HepG2 (cell line): Measurements from ENCODE around the gene JTB. TPM values are rescaled to one million over a fixed set of nuclear protein-coding genes. Genes with fewer than 3 reads are reported as not detected.

Source experiments
- ASH2L ChIP-seq: fragments of 300-600, 200-600 bp; sonication (generic); IDR thresholded peaks from 2 replicates; pipeline ENCODE4 v1.7.0; 2017; ENCODE audit warnings: low read depth, mild to moderate bottlenecking, moderate library complexity, mixed read lengths, low read length; ENCODE audit not compliant: insufficient read length
- HOXA5 ChIP-seq: sonication (generic); formaldehyde crosslinking; IDR thresholded peaks from 2 replicates; pipeline ENCODE4 v1.4.0; 2020; ENCODE audit warnings: missing genetic modification reagents
- IRF2 ChIP-seq: IDR thresholded peaks from 2 replicates; pipeline ENCODE4 v1.6.1; 2018; ENCODE audit warnings: missing genetic modification reagents, missing compliant biosample characterization
- ISL2 ChIP-seq: sonication (generic); formaldehyde crosslinking; IDR thresholded peaks from 2 replicates; pipeline ENCODE4 v1.5.0; 2020; ENCODE audit warnings: missing genetic modification reagents
- KLF13 ChIP-seq: sonication (generic); formaldehyde crosslinking; IDR thresholded peaks from 2 replicates; pipeline ENCODE4 v1.4.0; 2020; ENCODE audit warnings: mild to moderate bottlenecking, missing genetic modification reagents
- KMT2A ChIP-seq: sonication (generic); formaldehyde crosslinking; IDR thresholded peaks from 2 replicates; pipeline ENCODE4 v1.4.0; 2020; ENCODE audit warnings: missing genetic modification reagents
- RARA ChIP-seq: IDR thresholded peaks from 2 replicates; pipeline ENCODE4 v1.6.1; 2016; ENCODE audit warnings: missing genetic modification reagents, missing compliant biosample characterization
- SNAPC5 ChIP-seq: sonication (generic); formaldehyde crosslinking; IDR thresholded peaks from 2 replicates; pipeline ENCODE4 v1.8.1; 2023; ENCODE audit warnings: mild to moderate bottlenecking, missing genetic modification reagents, borderline replicate concordance
- ZBED4 ChIP-seq: sonication (generic); formaldehyde crosslinking; IDR thresholded peaks from 2 replicates; pipeline ENCODE4 v1.4.0; 2020; ENCODE audit warnings: missing genetic modification reagents, borderline replicate concordance
- ZBTB43 ChIP-seq: sonication (generic); formaldehyde crosslinking; conservative IDR thresholded peaks from 2 replicates; pipeline ENCODE4 v1.4.0; 2020; ENCODE audit warnings: missing genetic modification reagents
- ZNF574 ChIP-seq: sonication (generic); formaldehyde crosslinking; IDR thresholded peaks from 2 replicates; pipeline ENCODE4 v1.4.0; 2020; ENCODE audit warnings: missing genetic modification reagents
- ZNF768 ChIP-seq: sonication (generic); formaldehyde crosslinking; IDR thresholded peaks from 2 replicates; pipeline ENCODE4 v1.4.0; 2020; ENCODE audit warnings: missing genetic modification reagents
- ZNF800 ChIP-seq: sonication (generic); formaldehyde crosslinking; IDR thresholded peaks from 2 replicates; pipeline ENCODE4 v1.4.0; 2020; ENCODE audit warnings: missing genetic modification reagents
- polyA plus RNA-seq, 8 experiments: library from polyadenylated mRNA; depleted of rRNA in 3 of 8; stranded (reverse) in 7 of 8; unstranded in 1 of 8; fragments of >200 nt; fragmentation: Illumina TruSeq in 4 of 8; extraction: Trizol in 4 of 8; gene quantifications; 2 replicates each; pipeline versions ENCODE4 v1.2.1 to v1.2.3, GENCODE V29; 2011 to 2016; ENCODE audit warnings: low read depth in 4 of 8, missing spikeins in 1 of 8, mixed read lengths in 1 of 8; ENCODE audit not compliant: insufficient read depth in 1 of 8
- total RNA-seq, 5 experiments: library from RNA; depleted of rRNA; stranded (reverse); fragments of >200 nt; fragmentation: Illumina TruSeq; extraction: Trizol; gene quantifications; 2 replicates each; pipeline ENCODE4 v1.2.3, GENCODE V29; 2016; ENCODE audit warnings: low read depth in 1 of 5

Gene JTB
- total and polyA plus RNA-seq, 2 of the 13 experiments (the other 11 are each of a cell fraction or from before 2014, with no cell fraction given) = 96.7 to 99.2 TPM

GRCh38 chr1:153977250-153978240, at the start of gene JTB (continued):
- TF ChIP-seq ZBED4 (peak; percentile 41; the same call in 1 of the 2 replicates), ZBTB43 (CRISPR knock-in tag) (peak; percentile 64), ISL2 (peak; percentile 58; the same call in 1 of the 2 replicates), IRF2 (CRISPR knock-in tag) (peak; percentile 79), ZNF800 (peak; percentile 27; the same call in 1 of the 2 replicates), SNAPC5 (CRISPR knock-in tag) (peak; percentile 63; the same call in 1 of the 2 replicates), RARA (CRISPR knock-in tag) (peak; percentile 18; the same call in 1 of the 2 replicates), KMT2A (CRISPR knock-in tag) (peak; percentile 79; the same call in 1 of the 2 replicates), ZNF574 (CRISPR knock-in tag) (peak; percentile 93), HOXA5 (peak; percentile 56; the same call in 1 of the 2 replicates), ASH2L (peak; percentile 92), ZNF768 (CRISPR knock-in tag) (peak; percentile 65; the same call in 1 of the 2 replicates), KLF13 (peak; percentile 39; the same call in 1 of the 2 replicates)
